GM10248 (cell line): Measurements from ENCODE around the gene IL10RB.
A peak's percentile ranks its signal among the peaks of the same experiment; 100 is the strongest.

Experiments
- CTCF ChIA-PET: fragments of 300-600 bp; sonication (Branson Sonifier 250); formaldehyde crosslinking; extraction: SDS; loops from one replicate; lab custom pipeline; 2021; ENCODE audit warnings: antibody characterized with exemption; lab: Yijun Ruan, JAX
- POLR2A ChIA-PET: fragments of 350-650 bp; sonication (Branson Sonifier 250); formaldehyde crosslinking; extraction: SDS; loops from one replicate; lab custom pipeline; 2020; ENCODE audit warnings: antibody characterized with exemption; lab: Yijun Ruan, JAX
- DNase-seq: peaks from one replicate; pipeline ENCODE4 v3.0.0; 2012; ENCODE audit errors: extremely low spot score
- CTCF ChIP-seq: IDR thresholded peaks from 2 replicates; pipeline ENCODE4 v1.5.1; 2012; ENCODE audit warnings: mild to moderate bottlenecking, low read depth; ENCODE audit errors: extremely low read depth, missing control alignments, control extremely low read depth

IL10RB gene

GRCh38 chr21:33291686-33292085 lies 25.5 kb downstream of the IL10RB start:
- CTCF ChIA-PET = interaction anchor here (1.6 kb wide), 1 partner anchor 12 kb away, joined by 3 read pairs; no protein-coding TSS in a partner anchor
- no peak for DNase-seq
- POLR2A ChIA-PET = no interaction called here
- no peak for TF ChIP-seq CTCF

DNA sequence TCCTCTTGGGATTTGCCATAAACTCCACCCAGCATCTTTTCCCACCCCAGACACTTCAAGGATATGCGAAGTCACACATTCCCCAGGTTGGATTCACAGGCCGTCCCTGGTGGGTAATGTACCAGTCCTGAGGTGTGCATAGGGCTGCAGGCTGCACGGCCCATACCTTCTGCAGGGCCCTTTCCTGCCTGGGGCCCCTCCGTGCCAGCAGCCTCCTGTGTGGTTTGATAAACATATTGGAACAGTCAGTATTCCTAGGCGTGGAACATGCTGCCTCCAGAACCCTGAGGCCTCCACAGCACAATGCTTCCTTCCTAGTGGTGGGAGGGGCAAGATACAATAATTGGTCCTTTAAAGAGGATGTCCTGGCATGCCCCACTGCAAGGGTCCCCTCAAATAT lies 26.6 kb downstream of the IL10RB start:
- POLR2A ChIA-PET = no interaction called here
- TF ChIP-seq CTCF = no peak
- CTCF ChIA-PET = interaction anchor here (1.0 to 1.6 kb wide), 2 partner anchors 13 to 313 kb away, joined by 3 read pairs; no protein-coding TSS in a partner anchor
- no peak for DNase-seq

- CTCF ChIA-PET = interaction anchor here (1.0 to 2.0 kb wide), 2 partner anchors 68 to 313 kb away, joined by 3 to 7 read pairs; no protein-coding TSS in a partner anchor
- no peak for TF ChIP-seq CTCF
- POLR2A ChIA-PET = no interaction called here
- no peak for DNase-seq
Measured at GRCh38 chr21:33293136-33293535, 27.0 kb downstream of the IL10RB start.

GRCh38 chr21:33293811-33294216 lies 27.6 kb downstream of the IL10RB start:
- TF ChIP-seq CTCF = no peak
- ChIA-PET CTCF (interaction anchor here (1.2 to 2.0 kb wide), 3 partner anchors 13 to 151 kb away, joined by 5 to 8 read pairs (median 7); no protein-coding TSS in a partner anchor), POLR2A (interaction anchor here (0.5 kb wide), 1 partner anchor 147 kb away, joined by 3 read pairs; no protein-coding TSS in a partner anchor)
- DNase-seq = no peak

GRCh38 chr21:33296156-33296555 lies 30.0 kb downstream of the IL10RB start:
- POLR2A ChIA-PET = no interaction called here
- no peak for TF ChIP-seq CTCF
- CTCF ChIA-PET = interaction anchor here (0.7 to 1.8 kb wide), 6 partner anchors 10 to 149 kb away, joined by 3 to 6 read pairs (median 3); no protein-coding TSS in a partner anchor
- DNase-seq = no peak

- peak; percentile 73 for DNase-seq
- ChIA-PET CTCF (interaction anchor here (0.8 to 2.5 kb wide), 12 partner anchors 17 to 146 kb away, joined by 3 to 9 read pairs (median 4); partner anchors contain the start of gene IFNAR1), POLR2A (no interaction called here)
- no peak for TF ChIP-seq CTCF
Measured at GRCh38 chr21:33299181-33299752, 33.1 kb downstream of the IL10RB start.
